Cardiac muscle cell (in vitro differentiated cells and primary cell): ENCODE results near the gene PRPF38B. TPM values are rescaled to one million over a fixed set of nuclear protein-coding genes. Genes with fewer than 3 reads are reported as not detected.

ENCODE experiments used
- DNase-seq, 2 donors: peaks; one replicate each; pipeline versions ENCODE4 v3.0.0 to v3.0.0-alpha.2; 2010 to 2017; ENCODE audit warnings: low read depth in 1 of 2, low spot score in 1 of 2
- H3K27ac ChIP-seq: fragments of 200-600 bp; sonication (generic); 2 replicates; pipeline ENCODE4 v1.5.1; 2016
- H3K27me3 ChIP-seq: fragments of 200-600 bp; sonication (generic); 2 replicates; pipeline ENCODE4 v1.6.0; 2016; ENCODE audit warnings: control low read depth
- H3K36me3 ChIP-seq: fragments of 200-600 bp; sonication (generic); 2 replicates; pipeline ENCODE4 v1.5.1; 2016; ENCODE audit warnings: control low read depth
- H3K4me1 ChIP-seq: fragments of 200-600 bp; sonication (generic); 2 replicates; pipeline ENCODE4 v1.8.1; 2017; ENCODE audit warnings: low read depth, mild to moderate bottlenecking, mixed run types
- H3K4me3 ChIP-seq: fragments of 200-600 bp; sonication (generic); 2 replicates; pipeline ENCODE4 v1.5.1; 2016; ENCODE audit warnings: mild to moderate bottlenecking
- H3K9me3 ChIP-seq: fragments of 200-600 bp; sonication (generic); 2 replicates; pipeline ENCODE4 v1.5.1; 2017; ENCODE audit warnings: low read depth, mild to moderate bottlenecking, control low read depth
- polyA plus RNA-seq: library from polyadenylated mRNA; unstranded; fragments of >200 nt; fragmentation: Nextera tagmentation; extraction: Ambion mirVana; gene quantifications from 2 replicates; pipeline ENCODE4 v1.2.1, GENCODE V29; 2016
- total RNA-seq: library from RNA; depleted of rRNA; stranded (reverse); fragments of >200 nt; gene quantifications from 2 replicates; pipeline ENCODE4 v1.2.3, GENCODE V29; 2016
- TF ChIP-seq, protein P1 (sequence below): IDR thresholded peaks from 2 replicates; pipeline ENCODE4 v1.5.1; 2012; ENCODE audit warnings: low read depth, mild to moderate bottlenecking, low read length

Gene PRPF38B
- total RNA-seq = 21.6 and 24.2 TPM in 2 replicates
- 35.0 and 35.7 TPM in 2 replicates for polyA plus RNA-seq

DNA sequence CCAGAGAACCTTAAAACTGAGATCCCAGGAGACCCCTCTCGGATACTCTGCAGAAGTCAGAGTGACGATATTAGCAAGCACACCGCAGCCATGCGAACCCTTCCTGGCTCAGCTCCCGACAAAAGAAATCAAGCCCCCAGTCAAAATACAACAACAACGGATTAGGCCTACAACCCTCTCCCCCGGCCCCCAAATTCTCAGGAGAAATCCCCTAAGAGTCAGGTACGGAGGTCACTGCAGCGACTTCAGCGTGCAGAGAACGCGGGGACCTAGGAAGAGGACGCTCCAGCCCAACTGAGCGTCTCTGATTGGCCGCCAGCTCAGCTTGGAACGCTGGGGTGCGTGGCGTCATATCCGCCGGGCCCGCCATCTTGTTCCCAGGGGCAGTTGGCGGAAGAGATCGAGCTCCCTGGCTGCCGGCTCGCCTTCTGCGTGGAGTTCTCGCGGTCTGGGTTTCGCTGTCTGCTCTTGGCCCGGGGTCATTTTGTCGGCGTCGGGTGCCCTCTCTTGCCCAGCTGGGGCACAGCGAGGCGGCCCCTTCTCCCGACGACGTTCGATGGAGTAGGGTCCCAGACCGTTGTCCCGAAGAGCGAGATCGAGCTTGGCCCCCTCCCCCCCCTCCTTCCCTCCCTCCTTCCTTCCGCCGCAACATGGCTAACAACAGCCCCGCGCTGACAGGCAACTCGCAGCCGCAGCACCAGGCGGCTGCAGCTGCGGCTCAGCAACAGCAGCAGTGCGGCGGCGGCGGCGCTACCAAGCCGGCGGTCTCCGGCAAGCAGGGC lies at the start of gene PRPF38B:
PRPF38B (plus strand) TSS at position 369 of the 782 bp plus-strand sequence; CDS start at position 651, 282 bp downstream.
- H3K27me3 ChIP-seq = no peaks in the 10 kb centered on the region

GRCh38 chr1:108643492-108644335 lies 48.4 kb upstream of the PRPF38B start:
- no peak overlapping the region for H3K4me3 ChIP-seq
- no peaks in the 10 kb centered on the region for H3K36me3 ChIP-seq
- TF ChIP-seq, protein P1, sequence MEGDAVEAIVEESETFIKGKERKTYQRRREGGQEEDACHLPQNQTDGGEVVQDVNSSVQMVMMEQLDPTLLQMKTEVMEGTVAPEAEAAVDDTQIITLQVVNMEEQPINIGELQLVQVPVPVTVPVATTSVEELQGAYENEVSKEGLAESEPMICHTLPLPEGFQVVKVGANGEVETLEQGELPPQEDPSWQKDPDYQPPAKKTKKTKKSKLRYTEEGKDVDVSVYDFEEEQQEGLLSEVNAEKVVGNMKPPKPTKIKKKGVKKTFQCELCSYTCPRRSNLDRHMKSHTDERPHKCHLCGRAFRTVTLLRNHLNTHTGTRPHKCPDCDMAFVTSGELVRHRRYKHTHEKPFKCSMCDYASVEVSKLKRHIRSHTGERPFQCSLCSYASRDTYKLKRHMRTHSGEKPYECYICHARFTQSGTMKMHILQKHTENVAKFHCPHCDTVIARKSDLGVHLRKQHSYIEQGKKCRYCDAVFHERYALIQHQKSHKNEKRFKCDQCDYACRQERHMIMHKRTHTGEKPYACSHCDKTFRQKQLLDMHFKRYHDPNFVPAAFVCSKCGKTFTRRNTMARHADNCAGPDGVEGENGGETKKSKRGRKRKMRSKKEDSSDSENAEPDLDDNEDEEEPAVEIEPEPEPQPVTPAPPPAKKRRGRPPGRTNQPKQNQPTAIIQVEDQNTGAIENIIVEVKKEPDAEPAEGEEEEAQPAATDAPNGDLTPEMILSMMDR = peak; percentile 58
- H3K9me3 ChIP-seq = no peaks in the 10 kb centered on the region
- H3K27me3 ChIP-seq = no peaks in the 10 kb centered on the region
- H3K4me1 ChIP-seq = peaks cover under 1% of the 10 kb centered on the region
- peak; percentile 70 to 89 for DNase-seq
- no peak overlapping the region for H3K27ac ChIP-seq

More for the DNA sequence above, at the start of gene PRPF38B:
- H3K27ac ChIP-seq = peak within 1 kb of the TSS; percentile 99
- H3K4me3 ChIP-seq = peak within 1 kb of the TSS; percentile 92
- DNase-seq = peak; percentile 94 to 95
- H3K4me1 ChIP-seq = peaks cover 22% of the 10 kb centered on the region
- peaks cover 20% of the 10 kb centered on the region for H3K36me3 ChIP-seq
- TF ChIP-seq, protein P1 = peak; percentile 4
- no peaks in the 10 kb centered on the region for H3K9me3 ChIP-seq

DNA sequence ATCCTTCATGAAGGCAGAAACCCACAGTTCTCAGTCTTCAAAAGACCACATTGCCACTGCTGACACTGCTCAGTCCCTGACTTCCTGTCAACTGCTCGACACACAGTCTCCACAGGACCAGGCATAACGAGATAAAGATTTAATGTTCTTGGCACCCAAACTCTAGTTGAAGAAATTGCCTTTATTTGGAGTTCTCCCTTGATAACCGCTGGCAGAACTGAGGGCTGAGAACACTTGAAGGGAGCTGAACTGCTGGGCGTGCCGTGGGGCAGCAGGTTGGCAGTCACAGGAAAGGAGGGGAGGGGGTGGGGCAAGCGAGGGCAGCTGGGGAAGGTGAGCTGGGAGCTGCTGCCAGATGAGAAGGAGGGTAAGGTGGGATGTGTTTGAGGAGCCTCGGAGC lies 47.1 kb upstream of the PRPF38B start:
- Histone ChIP-seq H3K27me3 (no peaks in the 10 kb centered on the region), H3K4me3 (no peak overlapping the region)
- TF ChIP-seq, protein P1 = no peak

GRCh38 chr1:108645564-108646184 lies 46.4 kb upstream of the PRPF38B start:
- Histone ChIP-seq H3K4me1 (no peaks in the 10 kb centered on the region), H3K27ac (no peak overlapping the region), H3K36me3 (no peaks in the 10 kb centered on the region), H3K27me3 (no peaks in the 10 kb centered on the region), H3K4me3 (no peak overlapping the region), H3K9me3 (no peaks in the 10 kb centered on the region)
- TF ChIP-seq, protein P1 = no peak
- no peak for DNase-seq

More for the DNA sequence above, 47.1 kb upstream of the PRPF38B start:
- H3K4me1 ChIP-seq = no peaks in the 10 kb centered on the region
- no peaks in the 10 kb centered on the region for H3K36me3 ChIP-seq
- H3K9me3 ChIP-seq = no peaks in the 10 kb centered on the region
- DNase-seq = no peak
- no peak overlapping the region for H3K27ac ChIP-seq

- H3K4me1 ChIP-seq = no peaks in the 10 kb centered on the region
- no peak for DNase-seq
Observed at GRCh38 chr1:108646265-108646647, 45.9 kb upstream of the PRPF38B start.

More at GRCh38 chr1:108646265-108646647, 45.9 kb upstream of the PRPF38B start:
- Histone ChIP-seq H3K27ac (no peak overlapping the region), H3K4me3 (no peak overlapping the region), H3K36me3 (no peaks in the 10 kb centered on the region), H3K27me3 (no peaks in the 10 kb centered on the region), H3K9me3 (no peaks in the 10 kb centered on the region)
- TF ChIP-seq, protein P1 = no peak
